HEK293T (cell line): ENCODE data around the gene GRPEL1.

ENCODE experiments used
- CTCF ChIA-PET: fragments of 350-600 bp; formaldehyde crosslinking; extraction: SDS; loops from one replicate; lab custom pipeline; 2021; ENCODE audit warnings: antibody characterized with exemption, inconsistent platforms; lab: Yijun Ruan, JAX
- POLR2A ChIA-PET: fragments of 350-600 bp; formaldehyde crosslinking; extraction: SDS; loops from one replicate; lab custom pipeline; 2020; ENCODE audit warnings: antibody characterized with exemption, inconsistent platforms; lab: Yijun Ruan, JAX
- DNase-seq: peaks from one replicate; pipeline ENCODE4 v3.0.0; 2012; ENCODE audit warnings: mixed read lengths; ENCODE audit errors: extremely low spot score
- ARNT ChIP-seq: fragments of 450-650 bp; IDR thresholded peaks from 2 replicates; pipeline ENCODE4 v1.6.1; 2017; ENCODE audit warnings: mild to moderate bottlenecking
- BHLHE40 ChIP-seq: fragments of 450-650 bp; IDR thresholded peaks from 2 replicates; pipeline ENCODE4 v1.6.1; 2016; ENCODE audit warnings: mild to moderate bottlenecking, moderate library complexity, borderline replicate concordance
- CTBP1 ChIP-seq: fragments of 450-650 bp; IDR thresholded peaks from 2 replicates; pipeline ENCODE4 v1.6.1; 2016; ENCODE audit warnings: borderline replicate concordance
- ELF4 ChIP-seq: fragments of 450-650 bp; IDR thresholded peaks from 2 replicates; pipeline ENCODE4 v1.6.1; 2017; ENCODE audit warnings: antibody characterized with exemption
- FOXA1 ChIP-seq: fragments of 450-650 bp; IDR thresholded peaks from 2 replicates; pipeline ENCODE4 v1.6.1; 2016; ENCODE audit warnings: mild to moderate bottlenecking
- FOXK2 ChIP-seq: fragments of 450-650 bp; IDR thresholded peaks from 2 replicates; pipeline ENCODE4 v1.6.1; 2016; ENCODE audit warnings: mild to moderate bottlenecking
- FOXM1 ChIP-seq: fragments of 450-650 bp; IDR thresholded peaks from 2 replicates; pipeline ENCODE4 v1.6.1; 2017; ENCODE audit warnings: mild to moderate bottlenecking, borderline replicate concordance
- HDGF ChIP-seq: fragments of 450-650 bp; IDR thresholded peaks from 2 replicates; pipeline ENCODE4 v1.6.1; 2017; ENCODE audit warnings: antibody characterized with exemption, borderline replicate concordance
- L3MBTL2 ChIP-seq: fragments of 450-650 bp; conservative IDR thresholded peaks from 2 replicates; pipeline ENCODE4 v1.6.1; 2016; ENCODE audit warnings: mild to moderate bottlenecking
- LEF1 ChIP-seq: fragments of 450-650 bp; IDR thresholded peaks from 2 replicates; pipeline ENCODE4 v1.6.1; 2017; ENCODE audit warnings: mild to moderate bottlenecking, borderline replicate concordance
- NFRKB ChIP-seq: fragments of 450-650 bp; IDR thresholded peaks from 2 replicates; pipeline ENCODE4 v1.6.1; 2016; ENCODE audit warnings: mild to moderate bottlenecking, moderate library complexity
- PKNOX1 ChIP-seq: fragments of 450-650 bp; IDR thresholded peaks from 2 replicates; pipeline ENCODE4 v1.6.1; 2016
- SP1 ChIP-seq: fragments of 450-650 bp; IDR thresholded peaks from 2 replicates; pipeline ENCODE4 v1.6.1; 2017
- SUZ12 ChIP-seq: fragments of 450-650 bp; IDR thresholded peaks from 2 replicates; pipeline ENCODE4 v1.6.1; 2016; ENCODE audit warnings: mild to moderate bottlenecking
- TARDBP ChIP-seq: fragments of 450-650 bp; IDR thresholded peaks from 2 replicates; pipeline ENCODE4 v1.6.1; 2016
- ZNF384 ChIP-seq: fragments of 450-650 bp; IDR thresholded peaks from 2 replicates; pipeline ENCODE4 v1.6.1; 2016

Gene GRPEL1

GRCh38 chr4:7045961-7046921, 21.6 kb downstream of the GRPEL1 start:
- ChIA-PET CTCF (no interaction called here), POLR2A (interaction anchor here (1.5 to 7.8 kb wide), 2 partner anchors 13 to 22 kb away, joined by 3 to 67 read pairs; partner anchors contain the start of gene GRPEL1)
- TF ChIP-seq CTBP1 = no peak
- TF ChIP-seq HDGF = no peak
- TF ChIP-seq SUZ12 = no peak
- no peak for TF ChIP-seq SP1
- no peak for TF ChIP-seq FOXM1
- no peak for TF ChIP-seq LEF1
- TF ChIP-seq TARDBP = no peak
- TF ChIP-seq FOXA1 = no peak
- no peak for TF ChIP-seq PKNOX1
- DNase-seq = no peak

GRCh38 chr4:7045553-7045952, 22.3 kb downstream of the GRPEL1 start:
- ChIA-PET CTCF (interaction anchor here (0.9 kb wide), 1 partner anchor 25 kb away, joined by 4 read pairs; no protein-coding TSS in a partner anchor), POLR2A (interaction anchor here (1.5 to 7.8 kb wide), 2 partner anchors 13 to 22 kb away, joined by 3 to 67 read pairs; partner anchors contain the start of gene GRPEL1)
- TF ChIP-seq ARNT = no peak
- no peak for TF ChIP-seq LEF1
- no peak for TF ChIP-seq TARDBP
- no peak for TF ChIP-seq CTBP1
- no peak for TF ChIP-seq NFRKB
- no peak for TF ChIP-seq HDGF
- no peak for TF ChIP-seq PKNOX1
- no peak for TF ChIP-seq ZNF384
- DNase-seq = no peak

GRCh38 chr4:7044137-7044930, 23.5 kb downstream of the GRPEL1 start:
- DNase-seq = no peak
- no peak for TF ChIP-seq ZNF384
- no peak for TF ChIP-seq SP1
- no peak for TF ChIP-seq LEF1
- TF ChIP-seq NFRKB = no peak
- TF ChIP-seq BHLHE40 = no peak
- TF ChIP-seq FOXM1 = no peak
- CTCF ChIA-PET = interaction anchor here (0.9 kb wide), 1 partner anchor 26 kb away, joined by 4 read pairs; no protein-coding TSS in a partner anchor
- POLR2A ChIA-PET = interaction anchor here (0.8 to 7.8 kb wide), 5 partner anchors 14 to 56 kb away, joined by 3 to 67 read pairs (median 4); partner anchors contain the start of gene GRPEL1

GRCh38 chr4:7043284-7044136, 24.4 kb downstream of the GRPEL1 start, which contains the start of gene TADA2B:
TADA2B (plus strand) TSS chr4:7043372; CDS start chr4:7043580, 208 bp downstream.
- POLR2A ChIA-PET = interaction anchor here (0.8 to 7.8 kb wide), 6 partner anchors 11 to 134 kb away, joined by 3 to 67 read pairs (median 4); partner anchors contain the start of genes GRPEL1 and TBC1D14
- CTCF ChIA-PET = interaction anchor here (0.7 to 1.5 kb wide), 6 partner anchors 13 to 69 kb away, joined by 3 to 14 read pairs (median 3); partner anchors contain the start of gene GRPEL1
- TF ChIP-seq ARNT = 0 out of 2 replicates have a peak, but pooled peaks have one; percentile 11
- no peak for TF ChIP-seq ELF4
- no peak for TF ChIP-seq FOXA1
- DNase-seq = no peak

- TF ChIP-seq ELF4 = no peak
- no peak for TF ChIP-seq FOXA1
- TF ChIP-seq LEF1 = no peak
- TF ChIP-seq FOXK2 = no peak
- TF ChIP-seq TARDBP = no peak
- no peak for TF ChIP-seq CTBP1
- TF ChIP-seq PKNOX1 = peak; percentile 74
- no peak for TF ChIP-seq NFRKB
- TF ChIP-seq ZNF384 = no peak
- no peak for TF ChIP-seq SUZ12
- TF ChIP-seq SP1 = no peak
- no peak for TF ChIP-seq ARNT
- 0 out of 2 replicates have a peak, but pooled peaks have one; percentile 77 for TF ChIP-seq HDGF
- peak; percentile 73 for TF ChIP-seq L3MBTL2
- peak; percentile 100 for DNase-seq
- CTCF ChIA-PET = interaction anchor here (0.6 to 1.5 kb wide), 7 partner anchors 12 to 68 kb away, joined by 3 to 14 read pairs (median 3); partner anchors contain the start of gene GRPEL1
- POLR2A ChIA-PET = interaction anchor here (0.8 to 7.8 kb wide), 6 partner anchors 12 to 134 kb away, joined by 3 to 67 read pairs (median 4); partner anchors contain the start of genes GRPEL1 and TBC1D14
Measured at GRCh38 chr4:7042503-7043283, 25.2 kb downstream of the GRPEL1 start.
